NOMO-1 (cell line): Measurements from ENCODE around the gene ZNF483.
A peak's percentile ranks its signal among the peaks of the same experiment; 100 is the strongest.
"Not testable (repeated sequence)": the region's sequence is repeated elsewhere in the genome, so short reads cannot be mapped to it uniquely, and the experiment has no call there.

ENCODE experiments used
- DNase-seq, 2 experiments: peaks; one replicate each; lab custom pipeline; 2025; ENCODE audit not compliant: unreplicated experiment in 2 of 2; lab: John Stamatoyannopoulos, UW

The ZNF483 gene

DNA sequence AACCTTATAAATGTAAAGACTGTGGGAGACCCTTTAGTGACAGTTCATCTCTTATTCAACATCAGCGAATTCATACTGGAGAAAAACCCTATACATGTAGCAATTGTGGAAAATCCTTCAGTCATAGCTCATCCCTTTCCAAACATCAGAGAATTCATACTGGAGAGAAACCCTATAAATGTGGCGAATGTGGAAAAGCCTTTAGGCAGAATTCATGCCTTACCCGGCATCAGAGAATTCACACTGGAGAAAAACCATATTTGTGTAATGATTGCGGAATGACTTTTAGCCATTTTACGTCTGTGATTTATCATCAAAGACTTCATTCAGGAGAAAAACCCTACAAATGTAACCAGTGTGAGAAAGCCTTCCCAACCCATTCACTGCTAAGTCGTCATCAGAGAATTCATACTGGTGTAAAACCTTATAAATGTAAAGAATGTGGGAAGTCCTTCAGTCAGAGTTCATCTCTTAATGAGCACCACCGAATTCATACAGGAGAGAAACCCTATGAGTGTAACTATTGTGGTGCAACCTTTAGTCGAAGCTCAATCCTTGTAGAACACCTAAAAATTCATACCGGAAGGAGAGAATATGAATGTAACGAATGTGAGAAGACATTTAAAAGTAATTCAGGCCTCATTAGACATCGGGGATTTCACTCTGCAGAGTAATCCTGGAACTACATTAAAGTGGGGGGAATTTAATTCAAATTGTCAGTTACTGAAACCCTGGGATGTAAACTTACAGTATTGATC is 17.7 kb downstream of the ZNF483 start:
- DNase-seq, result no peak

DNA sequence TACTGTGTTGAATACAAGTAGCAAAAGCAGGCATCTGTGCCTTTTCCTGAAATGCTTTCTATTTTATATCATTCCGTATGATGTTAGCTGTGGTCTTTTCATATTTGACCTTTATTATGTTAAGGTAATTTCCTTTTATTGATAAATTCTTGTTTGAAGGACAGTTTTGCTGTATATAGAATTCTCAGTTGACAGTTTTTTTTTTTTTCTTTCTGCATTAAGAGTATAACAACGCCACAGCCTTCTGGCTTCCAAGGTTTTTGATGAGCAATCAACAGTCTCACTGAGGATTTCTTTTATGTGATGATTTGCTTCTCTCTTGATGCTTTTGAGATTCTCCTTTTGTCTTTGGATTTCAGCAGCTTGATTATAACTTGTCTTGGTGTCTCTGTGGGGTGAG is 23.6 kb downstream of the ZNF483 start:
- no peak for DNase-seq

DNA sequence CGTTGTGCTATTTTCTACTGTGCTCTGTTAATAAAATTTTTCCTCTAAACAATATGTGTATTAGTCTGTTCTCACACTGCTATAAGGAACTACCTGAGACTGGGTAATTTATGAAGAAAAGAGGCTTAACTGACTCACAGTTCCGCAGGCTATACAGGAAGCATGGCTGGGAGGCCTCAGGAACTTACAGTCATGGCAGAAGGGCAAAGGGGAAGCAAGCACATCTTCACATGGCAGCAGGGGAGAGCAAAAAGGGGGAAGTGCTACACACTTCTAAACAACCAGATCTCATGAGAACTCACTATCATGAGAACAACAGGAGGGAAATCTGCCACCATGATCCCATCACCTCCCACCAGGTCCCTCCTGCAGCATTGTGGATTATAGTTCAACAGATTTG is 30.4 kb downstream of the ZNF483 start:
- not testable (repeated sequence) for DNase-seq

DNA sequence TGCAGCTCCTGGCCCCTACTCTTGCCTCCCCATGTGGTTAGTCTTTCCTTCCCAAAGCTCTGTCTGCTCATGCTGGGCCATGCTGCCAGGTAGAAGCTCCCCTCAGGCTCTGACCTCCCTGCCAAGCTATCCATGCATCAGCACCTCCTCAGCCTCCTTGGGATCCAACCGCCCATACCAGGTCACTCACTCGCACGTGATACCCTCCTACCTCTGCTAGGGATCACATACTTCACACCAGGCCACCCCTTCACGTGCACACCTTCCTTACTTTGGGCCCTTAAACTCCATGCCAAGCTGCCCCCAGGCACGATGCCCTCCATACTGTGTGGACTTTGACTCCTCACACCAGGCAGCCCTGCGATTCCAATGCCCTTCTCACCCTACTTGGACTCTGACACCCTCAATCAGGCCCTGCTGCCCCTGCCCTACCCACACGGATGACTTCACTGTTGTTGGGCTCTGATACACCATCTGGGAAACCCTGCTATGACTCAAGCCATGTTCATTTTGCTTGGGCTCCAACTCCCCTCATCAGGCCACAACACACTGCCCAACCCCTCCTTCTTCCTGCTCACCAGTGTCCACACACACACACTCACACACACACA is 34.1 kb downstream of the ZNF483 start:
- no peak for DNase-seq

DNA sequence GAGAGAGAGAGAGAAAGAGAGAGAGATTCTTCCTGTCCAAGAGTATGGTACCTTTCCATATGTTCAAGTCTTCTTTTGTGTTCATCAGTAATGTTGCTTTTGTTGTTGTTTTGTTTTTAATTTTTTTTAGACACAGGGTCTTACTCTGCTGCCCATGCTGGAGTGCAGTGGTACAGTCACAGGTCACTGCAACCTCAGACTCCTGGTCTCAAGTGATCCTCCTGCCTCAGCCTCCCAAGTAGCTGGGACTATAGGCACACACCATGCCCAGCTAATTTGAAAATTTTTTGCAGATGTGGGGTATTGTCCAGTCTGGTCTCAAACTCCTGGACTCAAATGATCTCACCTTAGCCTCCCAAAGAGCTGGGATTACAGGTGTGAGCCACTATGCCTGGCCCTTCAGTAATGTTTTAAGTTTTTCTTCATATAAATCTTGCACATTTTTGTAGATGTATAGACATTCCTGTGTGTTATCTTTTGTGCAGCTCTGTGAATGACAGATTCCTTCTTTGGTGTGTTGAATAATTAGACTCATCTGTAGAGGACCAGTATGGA is 36.3 kb downstream of the ZNF483 start:
- no peak for DNase-seq

DNA sequence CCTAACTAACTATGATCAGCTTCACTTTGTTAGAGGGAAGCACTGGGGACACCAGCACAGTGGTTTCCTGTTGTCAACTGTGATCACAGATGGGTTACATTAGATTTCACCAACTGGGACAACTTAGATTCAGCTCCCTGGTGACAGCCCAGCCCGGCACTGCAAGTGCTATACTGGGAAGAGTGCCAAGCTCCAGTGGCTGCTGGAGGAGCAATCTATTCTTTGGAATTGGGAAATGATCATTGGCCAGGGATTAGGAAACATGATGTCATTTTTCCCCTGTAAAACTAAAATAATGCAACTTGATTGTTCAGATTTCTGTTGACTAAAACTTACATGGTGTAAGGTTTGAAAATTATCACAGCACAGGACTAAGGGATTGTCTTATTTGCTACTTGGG is 41.3 kb downstream of the ZNF483 start:
- DNase-seq, result no peak

DNA sequence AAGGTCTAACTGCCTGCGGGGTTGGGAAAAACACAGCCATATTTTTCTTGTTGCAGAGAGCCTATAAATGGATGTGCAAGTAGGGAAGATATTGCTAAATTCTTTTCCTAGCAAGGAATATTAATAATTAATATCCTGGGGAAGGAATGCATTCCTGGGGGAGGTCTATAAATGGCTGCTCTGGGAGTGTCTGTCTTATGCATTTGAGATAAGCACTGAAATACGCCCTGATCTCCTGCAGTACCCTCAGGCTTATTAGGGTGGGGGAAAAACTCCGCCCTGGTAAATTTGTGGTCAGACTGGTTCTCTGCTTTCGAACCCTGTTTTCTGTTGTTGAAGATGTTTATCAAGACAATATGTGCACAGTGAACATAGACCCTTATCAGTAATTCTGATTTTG is 43.1 kb downstream of the ZNF483 start:
- DNase-seq, result not testable (repeated sequence)

DNA sequence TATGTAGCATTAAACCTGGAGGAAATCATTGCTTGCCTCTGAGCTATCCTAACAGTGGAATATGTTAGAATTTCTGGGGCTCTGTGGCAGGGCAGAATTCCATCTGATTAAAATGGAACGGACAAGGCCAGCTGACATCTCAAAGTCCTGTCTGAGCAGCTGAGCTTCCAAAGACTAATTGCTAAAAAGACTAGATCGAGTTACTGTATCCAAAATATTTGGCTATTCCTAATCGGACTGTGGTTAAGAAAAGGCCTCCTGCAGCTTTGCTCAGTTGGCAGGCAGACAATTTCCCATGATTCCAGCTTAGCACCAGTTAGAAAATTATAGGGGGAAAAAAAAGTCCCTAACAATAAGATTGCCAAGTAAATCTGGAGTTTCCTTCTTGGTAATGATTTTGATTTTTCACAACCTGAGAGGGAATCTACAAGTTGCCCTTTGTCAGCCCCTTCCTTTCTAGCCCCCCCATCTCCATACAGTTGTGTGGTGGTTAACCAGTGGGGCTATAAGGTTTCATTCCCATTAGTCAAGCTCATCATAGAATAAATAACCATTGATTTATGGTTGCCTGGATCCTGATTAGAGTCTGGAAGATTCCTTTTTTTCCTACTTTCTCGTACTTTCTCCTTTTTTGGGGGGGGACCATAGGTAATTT is 48.1 kb downstream of the ZNF483 start:
- no peak for DNase-seq

DNA sequence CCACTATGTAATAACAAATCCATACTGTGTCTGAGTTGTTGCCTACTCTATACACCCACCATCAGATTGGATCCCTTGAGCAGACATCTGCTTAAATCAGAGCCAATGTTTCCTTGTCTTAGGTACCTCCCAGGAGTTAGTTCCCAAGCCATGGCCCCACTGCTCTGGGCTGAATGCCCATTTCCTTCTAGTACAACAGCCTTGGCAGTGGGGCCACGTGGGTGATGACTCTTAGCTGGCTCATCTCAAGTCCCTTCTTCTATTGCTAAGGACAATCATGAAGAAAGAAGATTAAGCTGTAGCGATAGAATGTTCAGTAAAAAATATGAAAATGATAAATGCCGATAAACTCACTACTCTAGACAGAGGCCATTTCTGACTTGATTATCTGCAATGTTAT is 57.9 kb downstream of the ZNF483 start:
- no peak for DNase-seq

DNA sequence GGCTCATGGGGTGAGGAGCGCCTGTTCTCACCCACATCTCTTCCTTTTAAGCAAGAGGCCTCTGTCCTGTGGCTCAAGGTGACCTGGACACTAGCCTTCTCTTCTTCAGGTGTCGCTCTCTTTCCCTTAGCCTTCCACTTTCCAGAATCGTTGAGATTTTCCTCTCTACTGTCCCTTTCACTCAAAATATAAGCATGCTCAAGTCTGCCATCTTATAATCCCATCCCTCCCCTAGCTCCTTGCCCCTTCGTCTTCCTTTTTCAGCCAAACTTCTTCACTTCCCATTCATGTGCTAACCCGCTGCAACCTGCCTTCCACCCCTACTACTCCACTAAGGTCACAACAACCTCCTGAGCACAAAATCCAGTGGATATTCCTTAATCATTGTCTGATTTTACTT is 61.4 kb downstream of the ZNF483 start:
- DNase-seq, result no peak

DNA sequence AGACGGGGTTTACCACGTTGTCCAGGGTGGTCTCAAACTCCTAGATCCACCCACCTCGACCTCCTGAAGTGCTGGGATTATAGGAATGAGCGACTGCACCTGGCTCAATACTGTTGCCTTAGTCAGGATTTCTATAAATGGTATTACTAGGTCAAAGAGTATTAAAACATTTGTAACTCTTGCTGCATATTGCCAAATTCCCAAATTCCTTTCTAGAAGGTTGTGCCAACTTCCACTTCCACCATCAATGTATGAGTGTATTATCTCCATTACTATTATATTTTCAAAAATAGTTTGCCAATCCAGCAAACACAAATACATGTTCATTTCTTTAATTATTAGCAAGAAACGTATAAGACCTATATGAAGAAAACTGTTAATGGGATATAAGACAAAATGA is 63.9 kb downstream of the ZNF483 start:
- DNase-seq, result no peak

DNA sequence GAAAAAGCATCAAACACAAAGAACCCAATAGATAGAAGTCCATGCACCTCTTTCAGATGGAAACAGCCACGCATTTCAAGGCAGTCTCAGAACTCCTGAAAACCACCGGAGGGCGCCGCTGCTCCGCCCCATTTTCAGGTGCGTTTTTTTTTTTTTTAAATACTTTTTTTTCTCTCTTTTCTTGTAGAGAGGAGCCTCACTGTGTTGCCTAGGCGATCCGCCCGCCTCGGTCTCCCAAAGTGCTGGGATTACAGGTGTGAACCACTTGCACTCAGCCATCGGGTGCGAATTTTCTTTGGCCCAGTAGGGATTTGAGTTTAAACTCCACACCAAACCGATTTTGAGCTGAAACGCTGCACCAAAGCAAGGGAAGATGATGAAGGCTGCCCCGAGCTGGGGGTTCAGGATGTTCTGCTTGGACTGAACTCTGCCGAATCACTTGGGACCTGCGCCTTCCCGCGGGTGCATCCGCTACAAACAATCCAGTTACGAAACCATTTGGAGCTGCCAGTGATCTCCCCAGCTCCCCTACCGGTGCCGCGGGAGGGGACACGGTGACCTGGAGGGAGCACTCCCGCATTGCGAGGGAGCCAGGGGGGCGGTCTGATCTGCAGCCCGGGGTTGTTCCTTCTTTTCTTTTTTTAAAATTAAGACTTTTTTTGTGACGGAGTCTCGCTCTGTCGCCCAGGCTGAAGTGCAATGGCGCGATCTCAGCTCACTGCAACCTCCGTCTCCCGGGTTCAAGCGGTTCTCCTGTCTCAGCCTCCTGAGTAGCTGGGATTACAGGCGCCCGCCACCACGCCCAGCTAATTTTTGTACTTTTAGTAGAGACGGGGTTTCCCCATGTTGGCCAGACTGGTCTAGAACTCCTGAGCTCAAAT is 73.1 kb downstream of the ZNF483 start:
- DNase-seq, result peak; percentile 31 to 52

DNA sequence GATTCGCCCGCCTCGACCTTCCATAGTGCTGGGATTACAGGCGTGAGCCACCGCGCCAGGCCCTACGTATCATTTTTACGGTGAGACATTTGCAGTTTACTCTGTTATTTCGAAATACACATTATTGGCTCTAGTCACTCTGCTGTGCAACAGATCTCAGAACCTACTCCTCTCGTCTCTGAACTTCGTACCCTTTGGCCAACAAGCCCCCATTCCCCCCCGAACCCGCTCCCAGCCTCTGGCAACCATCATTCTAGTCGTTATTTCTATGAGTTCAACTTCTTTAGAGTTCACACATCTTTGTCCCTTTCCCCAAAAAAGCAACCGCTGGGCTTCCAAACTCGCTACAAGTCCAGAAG is 73.7 kb downstream of the ZNF483 start:
- peak in 1 of 2 experiments; percentile 25 for DNase-seq

DNA sequence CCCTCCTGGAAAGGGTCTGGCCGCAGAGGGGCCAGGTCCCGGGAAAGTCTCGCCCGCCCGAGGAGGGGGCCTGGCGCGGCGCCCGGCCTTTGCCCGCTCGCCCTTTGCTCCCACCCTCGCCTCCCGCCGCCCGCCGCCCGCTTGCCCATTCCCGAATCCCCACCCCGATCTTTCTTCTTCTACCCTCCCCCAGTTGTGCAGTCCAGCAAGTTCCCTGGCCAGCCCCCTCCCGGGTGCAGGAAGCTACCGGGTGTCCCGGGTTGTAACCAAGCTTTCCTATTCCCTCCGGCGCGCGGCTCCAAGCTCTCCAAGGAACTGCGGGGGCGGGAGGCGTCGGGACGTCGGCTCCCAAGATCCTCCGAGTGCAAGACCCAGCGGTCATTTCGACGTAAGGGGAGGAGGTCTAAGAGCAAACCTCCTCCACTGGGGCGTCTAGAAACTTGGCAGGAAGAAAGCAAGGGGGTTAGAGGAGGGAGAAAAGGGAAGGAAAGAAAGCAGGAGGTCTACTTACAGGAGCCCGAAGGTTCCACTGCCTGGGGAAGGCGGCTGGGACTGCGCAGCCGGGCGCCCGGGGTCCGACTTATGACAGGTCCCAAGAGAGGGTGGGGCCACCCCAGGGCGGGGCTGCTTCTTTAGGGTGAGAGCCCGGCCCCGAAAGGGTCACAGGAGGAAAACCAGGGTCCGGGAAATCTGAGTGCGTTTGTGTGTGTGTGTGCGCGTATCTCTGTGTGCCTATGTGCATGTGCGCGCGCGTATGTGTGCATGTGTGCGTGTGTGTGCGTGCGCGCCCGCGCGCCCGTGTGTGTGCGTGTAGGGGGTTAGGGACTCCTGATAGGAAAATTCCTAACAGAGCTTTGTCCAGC is 74.3 kb downstream of the ZNF483 start, which contains the start of gene PTGR1:
TSS of gene PTGR1 (minus strand) at position 556 of the 863 bp plus-strand sequence. CDS start 2,225 bp downstream, outside the sequence.
- DNase-seq, result peak; percentile 24 to 41

DNA sequence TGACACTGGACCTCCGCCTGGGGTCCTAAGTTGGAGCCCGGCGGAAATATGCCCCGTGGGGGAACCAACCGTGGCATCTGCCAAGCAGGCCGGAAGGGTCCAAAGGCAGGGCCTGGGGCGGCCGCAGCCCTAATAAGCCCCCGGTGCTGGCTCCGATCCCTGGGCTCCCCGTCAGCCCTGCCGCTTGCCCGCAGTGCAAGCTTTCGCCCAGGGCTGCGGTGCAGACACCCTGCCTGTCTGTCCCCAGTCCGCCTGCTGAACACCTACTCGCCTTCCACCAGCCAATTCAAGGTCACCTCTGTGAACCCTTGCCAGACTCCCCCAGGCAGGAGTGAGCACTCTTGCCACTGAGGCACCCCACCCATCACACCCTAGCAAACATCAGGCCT is 75.0 kb downstream of the ZNF483 start:
- DNase-seq, result no peak

DNA sequence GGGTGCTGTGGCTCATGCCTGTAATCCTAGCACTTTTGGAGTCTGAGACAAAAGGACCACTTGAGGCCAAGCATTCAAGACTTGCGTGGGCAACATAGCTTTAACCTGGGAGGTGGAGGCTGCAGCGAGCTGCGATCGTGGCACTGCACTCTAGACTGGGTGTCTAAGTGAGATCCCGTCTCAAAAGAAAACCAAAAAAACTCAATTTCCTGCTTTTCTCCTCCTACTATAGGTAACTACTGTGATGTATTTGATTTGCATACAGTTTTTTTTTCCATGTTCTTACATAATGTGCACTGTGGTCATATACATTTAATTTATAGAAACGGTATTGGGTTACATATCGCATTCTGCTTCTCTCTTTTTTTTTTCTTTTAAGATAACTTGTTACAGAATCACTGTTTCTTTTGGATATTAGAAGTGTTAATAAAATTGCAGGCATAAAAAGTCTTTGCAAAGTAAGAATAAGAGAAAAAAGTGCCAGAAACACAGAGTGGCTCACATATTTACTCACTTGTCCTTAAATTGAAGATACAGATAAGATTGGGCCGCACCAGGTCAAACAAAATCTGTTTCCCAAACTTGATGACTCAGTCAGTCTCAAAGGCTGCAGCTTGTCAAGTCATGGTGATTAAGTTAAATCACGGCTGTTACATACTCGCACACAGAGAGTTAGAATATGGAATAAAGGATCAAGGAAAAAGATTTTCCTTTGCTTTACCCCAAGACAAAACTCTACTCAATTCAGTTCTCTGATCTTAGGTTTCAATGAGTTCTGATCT is 76.4 kb downstream of the ZNF483 start:
- DNase-seq, result no peak

DNA sequence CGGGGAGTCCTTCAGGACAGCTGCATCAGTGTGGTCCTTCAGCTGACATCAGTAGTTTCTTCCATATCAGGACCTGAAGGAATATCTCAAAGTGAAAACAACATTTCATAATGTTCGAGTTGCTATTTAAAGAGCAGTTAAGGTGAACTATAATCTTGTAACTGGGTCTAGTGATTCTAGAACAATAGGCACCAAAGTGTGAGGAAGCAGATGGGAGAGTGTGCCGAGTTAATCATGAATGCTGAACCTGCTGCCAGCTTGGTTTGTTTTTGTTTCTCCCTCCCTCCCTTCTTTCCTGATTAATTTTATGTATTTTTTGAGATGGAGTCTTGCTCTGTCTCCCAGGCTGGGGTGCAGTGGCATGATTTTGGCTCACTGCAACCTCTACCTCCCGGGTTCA is 78.1 kb downstream of the ZNF483 start:
- no peak for DNase-seq

DNA sequence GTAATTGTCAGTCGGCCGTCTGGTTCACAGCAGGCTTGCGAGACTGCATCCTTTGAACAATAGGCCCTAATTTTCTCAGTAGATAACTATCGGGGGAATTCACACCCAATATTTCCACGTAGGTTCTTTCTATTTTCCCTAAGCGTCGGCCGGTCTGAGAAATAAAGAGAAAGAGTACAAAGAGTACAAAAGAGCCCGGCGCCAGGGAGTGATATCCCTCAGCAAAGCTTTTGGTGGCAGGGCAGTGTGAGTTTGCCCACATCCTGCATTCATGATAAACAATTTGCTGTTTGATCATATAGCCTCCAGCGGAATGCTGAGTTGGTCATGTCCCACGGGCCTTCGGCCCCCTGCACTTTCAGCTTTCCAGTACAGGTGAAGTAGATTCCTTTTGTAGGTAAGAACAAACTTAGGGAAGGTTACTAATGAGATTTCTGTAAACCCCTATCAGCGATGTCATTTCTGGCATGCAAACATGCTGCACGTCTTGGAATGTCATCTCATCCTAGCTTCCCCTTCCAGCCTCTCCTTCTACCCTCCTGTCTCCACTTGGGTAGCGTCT is 79.2 kb downstream of the ZNF483 start:
- no peak for DNase-seq
